ENCODE measurements around the gene ZP2. TPM values are rescaled to one million over a fixed set of nuclear protein-coding genes. Genes with fewer than 3 reads are reported as not detected.

The ZP2 gene
- not detected in 2 replicates for total RNA-seq

GRCh38 chr16:21211486-21211885 is at the start of gene ZP2:
Gene ZP2, minus strand, starts transcription at chr16:21211574. Its CDS starts 27 bp downstream, at chr16:21211547.

GRCh38 chr16:21233521-21234150 is 22.3 kb upstream of the ZP2 start, which contains the start of gene ANKS4B:
Gene ANKS4B, plus strand, starts transcription at chr16:21233699. Its CDS starts 39 bp downstream, at chr16:21233738.

GRCh38 chr16:21158208-21159110 is 52.9 kb downstream of the ZP2 start, which contains the start of gene LDAF1:
Gene LDAF1, plus strand, starts transcription at chr16:21158674. Its CDS starts 2,509 bp downstream, at chr16:21161183.

GRCh38 chr16:21150375-21151001 is 60.9 kb downstream of the ZP2 start, which contains the start of gene DNAH3:
Gene DNAH3, minus strand, starts transcription at chr16:21150846. Its CDS starts 527 bp downstream, at chr16:21150319.

Other genes starting within 250 kb of the ZP2 start
- not detected in 2 replicates for gene DNAH3, start 60.7 kb downstream of the ZP2 start, total RNA-seq
- 41.8 and 47.0 TPM in 2 replicates for gene LDAF1, start 52.9 kb downstream of the ZP2 start, total RNA-seq
- gene ANKS4B, start 22.1 kb upstream of the ZP2 start, total RNA-seq, result not detected in 2 replicates
- gene CRYM, start 66.7 kb upstream of the ZP2 start, total RNA-seq, result 0.63 TPM in 1 of 2 replicates, not detected in the other

Data from smooth muscle cell of the pulmonary artery (primary cell).